Karpas-422 (cell line): Measurements from ENCODE around the gene CHAD. TPM values are rescaled to one million over a fixed set of nuclear protein-coding genes. Genes with fewer than 3 reads are reported as not detected.
"Not testable (repeated sequence)": the region's sequence is repeated elsewhere in the genome, so short reads cannot be mapped to it uniquely, and the experiment has no call there.

Experiments used
- DNase-seq: peaks from one replicate; pipeline ENCODE4 v3.0.0-alpha.2; 2015
- H2AFZ ChIP-seq: fragments of 200-600 bp; sonication (generic); 2 replicates; pipeline ENCODE4 v1.6.1; 2014; ENCODE audit warnings: antibody characterized with exemption, low read length, mixed read lengths
- H3K27ac ChIP-seq: fragments of 200-600 bp; sonication (generic); 2 replicates; pipeline ENCODE4 v1.5.1; 2014; ENCODE audit warnings: mild to moderate bottlenecking, low read length, moderate library complexity
- H3K27me3 ChIP-seq: fragments of 200-600 bp; sonication (generic); 2 replicates; pipeline ENCODE4 v1.6.1; 2014; ENCODE audit warnings: low read length, mixed read lengths
- H3K36me3 ChIP-seq: fragments of 200-600 bp; sonication (generic); 2 replicates; pipeline ENCODE4 v1.6.1; 2014; ENCODE audit warnings: low read length, mixed read lengths; ENCODE audit not compliant: insufficient read depth
- H3K4me1 ChIP-seq: fragments of 200-600 bp; sonication (generic); 2 replicates; pipeline ENCODE4 v1.6.1; 2014; ENCODE audit warnings: mild to moderate bottlenecking, low read length, mixed read lengths
- H3K4me2 ChIP-seq: fragments of 200-600 bp; sonication (generic); 2 replicates; pipeline ENCODE4 v1.6.1; 2014; ENCODE audit warnings: low read length, low read depth, mild to moderate bottlenecking; ENCODE audit not compliant: poor library complexity, severe bottlenecking
- H3K4me3 ChIP-seq: fragments of 200-600 bp; sonication (generic); 2 replicates; pipeline ENCODE4 v1.5.1; 2014; ENCODE audit warnings: mild to moderate bottlenecking, antibody characterized with exemption, low read length, mixed read lengths
- H3K79me2 ChIP-seq: fragments of 200-600 bp; sonication (generic); 2 replicates; pipeline ENCODE4 v1.6.1; 2014; ENCODE audit warnings: mild to moderate bottlenecking, low read length, mixed read lengths
- H3K9ac ChIP-seq: fragments of 200-600 bp; sonication (generic); 2 replicates; pipeline ENCODE4 v1.6.0; 2014; ENCODE audit warnings: low read length
- H3K9me2 ChIP-seq: fragments of 200-600 bp; sonication (generic), shearing (Covaris generic); replicated peaks from 2 replicates; pipeline ENCODE4 v1.6.0; 2014; ENCODE audit warnings: mild to moderate bottlenecking, low read length, moderate library complexity; ENCODE audit not compliant: insufficient read depth
- H3K9me3 ChIP-seq: fragments of 300-700, 200-600 bp; sonication (generic); 2 replicates; pipeline ENCODE4 v1.6.1; 2014; ENCODE audit warnings: low read length, mixed read lengths
- H4K20me1 ChIP-seq: fragments of 200-600 bp; sonication (generic); 2 replicates; pipeline ENCODE4 v1.6.1; 2014; ENCODE audit warnings: mild to moderate bottlenecking, antibody characterized with exemption, low read length, low read depth; ENCODE audit not compliant: insufficient read depth
- total RNA-seq: library from RNA; depleted of rRNA; stranded (reverse); fragments of >200 nt; shearing (Covaris generic); gene quantifications from 2 replicates; pipeline ENCODE4 v1.2.3, GENCODE V29; 2014; ENCODE audit warnings: low replicate concordance

Gene CHAD
- total RNA-seq, 1 experiment from 2014 or later: not detected

GRCh38 chr17:50428831-50429424, 39.8 kb downstream of the CHAD start:
- Histone ChIP-seq H3K9me2 (no peaks in the 10 kb centered on the region), H2AFZ (no peak overlapping the region), H3K79me2 (peaks cover 45% of the 10 kb centered on the region), H3K27ac (no peak overlapping the region), H3K36me3 (no peaks in the 10 kb centered on the region), H3K9ac (no peak overlapping the region), H3K27me3 (no peaks in the 10 kb centered on the region), H3K9me3 (no peaks in the 10 kb centered on the region), H4K20me1 (no peaks in the 10 kb centered on the region), H3K4me2 (no peak overlapping the region), H3K4me3 (no peak overlapping the region), H3K4me1 (peaks cover 44% of the 10 kb centered on the region)
- no peak for DNase-seq

GRCh38 chr17:50428126-50428525, 40.6 kb downstream of the CHAD start:
- H3K27me3 ChIP-seq, H4K20me1 ChIP-seq, H3K27ac ChIP-seq, H3K9me2 ChIP-seq, H3K9me3 ChIP-seq, H2AFZ ChIP-seq, DNase-seq, H3K36me3 ChIP-seq: not testable (repeated sequence)
- Histone ChIP-seq H3K4me3 (peak overlapping the region; percentile 86; the same call in 1 of the 2 replicates), H3K4me2 (peak overlapping the region; percentile 75), H3K9ac (peak overlapping the region; percentile 83; the same call in 1 of the 2 replicates), H3K4me1 (peaks cover 47% of the 10 kb centered on the region), H3K79me2 (peaks cover 45% of the 10 kb centered on the region)

- peak overlapping the region; percentile 83 for H3K9ac ChIP-seq
- no peaks in the 10 kb centered on the region for H3K9me3 ChIP-seq
- peak overlapping the region; percentile 75 for H3K4me2 ChIP-seq
- no peaks in the 10 kb centered on the region for H3K9me2 ChIP-seq
- 0 out of 2 replicates have a peak overlapping the region, but pooled peaks have one; percentile 4 for H2AFZ ChIP-seq
- DNase-seq: peak; percentile 68
- no peaks in the 10 kb centered on the region for H4K20me1 ChIP-seq
- H3K79me2 ChIP-seq: peaks cover 38% of the 10 kb centered on the region
- H3K4me1 ChIP-seq: peaks cover 47% of the 10 kb centered on the region
- H3K27me3 ChIP-seq: no peaks in the 10 kb centered on the region
- no peaks in the 10 kb centered on the region for H3K36me3 ChIP-seq
- H3K27ac ChIP-seq: peak overlapping the region; percentile 66
- peak overlapping the region; percentile 86 for H3K4me3 ChIP-seq
Observed at GRCh38 chr17:50426814-50427787, 41.6 kb downstream of the CHAD start.

GRCh38 chr17:50426472-50426782, 42.3 kb downstream of the CHAD start:
- Histone ChIP-seq H3K79me2 (peaks cover 32% of the 10 kb centered on the region), H3K4me2 (peak overlapping the region; percentile 75), H2AFZ (no peak overlapping the region)

GRCh38 chr17:50425682-50426471, 42.8 kb downstream of the CHAD start, which contains the start of gene ACSF2:
TSS of gene ACSF2 (plus strand) at chr17:50426218. CDS start at chr17:50426262, 44 bp downstream.
- H3K36me3 ChIP-seq: no peaks in the 10 kb centered on the region
- peak within 1 kb of the TSS; percentile 83 for H3K9ac ChIP-seq
- peak within 1 kb of the TSS; percentile 86 for H3K4me3 ChIP-seq
- peak; percentile 90 for DNase-seq
- H3K27me3 ChIP-seq: no peaks in the 10 kb centered on the region
- H3K79me2 ChIP-seq: peaks cover 31% of the 10 kb centered on the region
- H3K4me2 ChIP-seq: peak within 1 kb of the TSS; percentile 75
- H4K20me1 ChIP-seq: no peaks in the 10 kb centered on the region
- H3K9me2 ChIP-seq: no peaks in the 10 kb centered on the region
- H3K27ac ChIP-seq: peak within 1 kb of the TSS; percentile 66
- no peaks in the 10 kb centered on the region for H3K9me3 ChIP-seq
- H3K4me1 ChIP-seq: peaks cover 56% of the 10 kb centered on the region
- peak within 1 kb of the TSS; percentile 79; the same call in 1 of the 2 replicates for H2AFZ ChIP-seq

More at GRCh38 chr17:50426472-50426782, 42.3 kb downstream of the CHAD start:
- Histone ChIP-seq H3K36me3 (no peaks in the 10 kb centered on the region), H3K4me1 (peaks cover 52% of the 10 kb centered on the region), H3K27ac (peak overlapping the region; percentile 66), H4K20me1 (no peaks in the 10 kb centered on the region), H3K9ac (peak overlapping the region; percentile 83), H3K4me3 (peak overlapping the region; percentile 86), H3K9me3 (no peaks in the 10 kb centered on the region), H3K27me3 (no peaks in the 10 kb centered on the region), H3K9me2 (no peaks in the 10 kb centered on the region)
- DNase-seq: no peak

GRCh38 chr17:50424996-50425681, 43.5 kb downstream of the CHAD start:
- Histone ChIP-seq H3K4me1 (peaks cover 54% of the 10 kb centered on the region), H4K20me1 (no peaks in the 10 kb centered on the region), H3K9ac (peak overlapping the region; percentile 83), H2AFZ (peak overlapping the region; percentile 79; the same call in 1 of the 2 replicates), H3K4me2 (peak overlapping the region; percentile 75), H3K27me3 (no peaks in the 10 kb centered on the region), H3K79me2 (peaks cover 31% of the 10 kb centered on the region), H3K9me3 (no peaks in the 10 kb centered on the region), H3K9me2 (no peaks in the 10 kb centered on the region), H3K27ac (no peak overlapping the region), H3K36me3 (no peaks in the 10 kb centered on the region), H3K4me3 (peak overlapping the region; percentile 86)
- no peak for DNase-seq

- Histone ChIP-seq H3K27ac (no peak overlapping the region), H3K36me3 (no peaks in the 10 kb centered on the region), H3K9ac (no peak overlapping the region), H3K9me3 (no peaks in the 10 kb centered on the region), H3K27me3 (no peaks in the 10 kb centered on the region), H3K4me1 (peaks cover 50% of the 10 kb centered on the region), H3K4me3 (no peak overlapping the region), H3K4me2 (peak overlapping the region; percentile 75), H3K79me2 (peaks cover 27% of the 10 kb centered on the region), H2AFZ (no peak overlapping the region), H3K9me2 (no peaks in the 10 kb centered on the region), H4K20me1 (no peaks in the 10 kb centered on the region)
- no peak for DNase-seq
Observed at GRCh38 chr17:50424246-50424995, 44.3 kb downstream of the CHAD start.
